ES-I3 (cell line): Measurements from ENCODE around the gene GTPBP3.

Experiments
- H3K36me3 ChIP-seq: 2 replicates; pipeline ENCODE4 v1.6.1; 2013; ENCODE audit warnings: mild to moderate bottlenecking, low read length, control low read depth, moderate library complexity; ENCODE audit not compliant: insufficient read depth
- H3K4me1 ChIP-seq: 2 replicates; pipeline ENCODE4 v1.6.1; 2013; ENCODE audit warnings: mild to moderate bottlenecking, control low read depth, low read length; ENCODE audit not compliant: insufficient read depth
- H3K9ac ChIP-seq: 2 replicates; pipeline ENCODE4 v1.6.1; 2013; ENCODE audit warnings: low read depth, mild to moderate bottlenecking, low read length, moderate library complexity
- H3K9me3 ChIP-seq: 2 replicates; pipeline ENCODE4 v1.6.1; 2013; ENCODE audit warnings: mild to moderate bottlenecking, low read length, moderate library complexity; ENCODE audit not compliant: control insufficient read depth, insufficient read depth

The GTPBP3 gene

DNA sequence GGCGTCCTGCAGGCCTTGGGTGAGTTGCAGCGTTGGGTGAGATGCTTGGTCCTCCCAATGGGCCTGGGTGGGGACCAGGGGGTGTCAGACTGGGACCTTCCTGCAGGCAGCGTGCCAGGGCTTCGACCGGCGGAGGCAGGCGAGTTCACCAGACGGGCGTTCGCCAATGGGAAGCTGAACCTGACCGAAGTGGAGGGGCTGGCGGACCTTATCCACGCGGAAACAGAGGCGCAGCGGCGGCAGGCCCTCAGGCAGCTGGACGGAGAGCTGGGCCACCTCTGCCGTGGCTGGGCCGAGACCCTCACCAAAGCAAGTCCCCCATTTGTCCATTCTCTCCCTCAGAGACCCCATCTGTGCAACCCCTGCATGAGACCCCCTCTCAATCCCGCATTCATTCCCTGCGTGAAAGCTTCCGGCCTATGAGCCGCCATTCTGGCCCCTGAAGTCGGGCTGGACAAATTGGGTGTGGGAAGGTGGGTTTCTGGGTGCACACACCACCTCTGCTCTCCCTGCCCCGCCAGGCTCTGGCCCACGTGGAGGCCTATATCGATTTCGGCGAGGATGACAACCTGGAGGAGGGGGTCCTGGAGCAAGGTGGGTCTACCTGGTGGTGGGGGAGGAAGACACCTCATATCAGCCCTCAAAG lies 1.2 kb downstream of the GTPBP3 start:
- Histone ChIP-seq H3K9me3 (no peaks in the 10 kb centered on the region), H3K36me3 (no peaks in the 10 kb centered on the region; the same call in 1 of the 2 replicates), H3K9ac (peak overlapping the region; percentile 80; the same call in 1 of the 2 replicates), H3K4me1 (peaks cover 9% of the 10 kb centered on the region; the same call in 1 of the 2 replicates)

- H3K36me3 ChIP-seq = no peaks in the 10 kb centered on the region; the same call in 1 of the 2 replicates
- peak overlapping the region; percentile 35; the same call in 1 of the 2 replicates for H3K9ac ChIP-seq
- H3K4me1 ChIP-seq = peaks cover 9% of the 10 kb centered on the region; the same call in 1 of the 2 replicates
- H3K9me3 ChIP-seq = no peaks in the 10 kb centered on the region
These were observed 1.9 kb downstream of the GTPBP3 start for GRCh38 chr19:17339088-17339741.

- Histone ChIP-seq H3K4me1 (peaks cover 9% of the 10 kb centered on the region; the same call in 1 of the 2 replicates), H3K9ac (peak overlapping the region; percentile 27; the same call in 1 of the 2 replicates), H3K9me3 (no peaks in the 10 kb centered on the region), H3K36me3 (no peaks in the 10 kb centered on the region; the same call in 1 of the 2 replicates)
These were observed 3.0 kb downstream of the GTPBP3 start for GRCh38 chr19:17340302-17340870.

DNA sequence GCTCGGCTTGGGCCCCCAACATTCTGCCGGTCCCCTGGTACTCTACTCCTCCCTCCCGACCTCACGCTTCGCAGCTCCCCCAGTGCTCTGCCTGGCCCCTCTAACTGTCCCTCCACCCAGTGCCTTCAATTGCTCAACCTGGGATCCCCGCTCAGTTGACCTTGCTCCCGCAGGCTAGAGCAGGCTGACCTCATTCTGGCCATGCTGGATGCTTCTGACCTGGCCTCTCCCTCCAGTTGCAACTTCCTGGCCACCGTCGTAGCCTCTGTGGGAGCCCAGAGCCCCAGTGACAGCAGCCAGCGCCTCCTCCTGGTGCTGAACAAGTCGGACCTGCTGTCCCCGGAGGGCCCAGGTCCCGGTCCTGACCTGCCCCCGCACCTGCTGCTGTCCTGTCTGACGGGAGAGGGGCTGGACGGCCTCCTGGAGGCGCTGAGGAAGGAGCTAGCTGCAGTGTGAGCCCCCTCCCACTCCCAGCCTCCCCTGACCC lies 3.6 kb downstream of the GTPBP3 start:
- peaks cover 9% of the 10 kb centered on the region; the same call in 1 of the 2 replicates for H3K4me1 ChIP-seq
- H3K9me3 ChIP-seq = no peaks in the 10 kb centered on the region
- H3K36me3 ChIP-seq = no peaks in the 10 kb centered on the region; the same call in 1 of the 2 replicates
- H3K9ac ChIP-seq = 0 out of 2 replicates have a peak overlapping the region, but pooled peaks have one; percentile 21

GRCh38 chr19:17341386-17341785 lies 4.0 kb downstream of the GTPBP3 start:
- no peaks in the 10 kb centered on the region; the same call in 1 of the 2 replicates for H3K36me3 ChIP-seq
- peaks cover 9% of the 10 kb centered on the region; the same call in 1 of the 2 replicates for H3K4me1 ChIP-seq
- no peak overlapping the region for H3K9ac ChIP-seq
- no peaks in the 10 kb centered on the region for H3K9me3 ChIP-seq

- Histone ChIP-seq H3K4me1 (peaks cover 10% of the 10 kb centered on the region; the same call in 1 of the 2 replicates), H3K36me3 (no peaks in the 10 kb centered on the region; the same call in 1 of the 2 replicates), H3K9me3 (no peaks in the 10 kb centered on the region), H3K9ac (no peak overlapping the region)
These were observed 4.5 kb downstream of the GTPBP3 start for GRCh38 chr19:17341845-17342244.

DNA sequence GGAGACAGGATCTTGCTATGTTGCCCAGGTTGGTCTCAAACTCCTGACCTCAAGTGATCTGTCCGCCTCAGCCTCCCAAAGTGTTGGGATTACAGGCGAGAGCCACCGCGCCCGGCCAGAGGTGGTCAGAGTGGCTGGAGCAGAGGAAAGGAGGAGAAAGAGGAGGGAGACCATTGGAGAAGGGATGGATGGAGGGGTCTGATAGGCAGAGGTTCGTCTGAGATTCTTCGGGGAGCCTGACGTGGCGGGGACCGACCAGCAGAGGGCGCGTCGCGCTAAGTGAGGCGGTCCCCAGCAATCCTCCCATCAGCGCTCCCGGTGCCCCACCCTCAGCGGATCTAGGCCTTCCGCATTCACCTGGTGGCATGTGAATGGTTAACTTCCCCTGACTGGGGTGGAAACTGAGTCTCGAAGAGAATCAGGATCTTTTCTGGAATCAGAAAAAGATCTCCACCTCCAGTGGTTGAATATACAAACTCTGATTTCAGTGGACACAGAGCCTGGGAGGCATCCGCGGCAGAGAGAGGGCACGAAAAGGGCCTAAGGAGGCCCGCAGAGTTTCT lies 8.8 kb downstream of the GTPBP3 start:
- peaks cover 18% of the 10 kb centered on the region; the same call in 1 of the 2 replicates for H3K4me1 ChIP-seq
- H3K9me3 ChIP-seq = no peaks in the 10 kb centered on the region
- no peaks in the 10 kb centered on the region; the same call in 1 of the 2 replicates for H3K36me3 ChIP-seq
- no peak overlapping the region for H3K9ac ChIP-seq

GRCh38 chr19:17347361-17347760 lies 10.0 kb downstream of the GTPBP3 start:
- no peaks in the 10 kb centered on the region for H3K9me3 ChIP-seq
- H3K4me1 ChIP-seq = peaks cover 14% of the 10 kb centered on the region; the same call in 1 of the 2 replicates
- H3K9ac ChIP-seq = no peak overlapping the region
- no peaks in the 10 kb centered on the region for H3K36me3 ChIP-seq

- Histone ChIP-seq H3K9ac (no peak overlapping the region), H3K9me3 (no peaks in the 10 kb centered on the region), H3K4me1 (peaks cover 14% of the 10 kb centered on the region; the same call in 1 of the 2 replicates), H3K36me3 (no peaks in the 10 kb centered on the region)
These were observed 10.5 kb downstream of the GTPBP3 start for GRCh38 chr19:17347877-17348276.

DNA sequence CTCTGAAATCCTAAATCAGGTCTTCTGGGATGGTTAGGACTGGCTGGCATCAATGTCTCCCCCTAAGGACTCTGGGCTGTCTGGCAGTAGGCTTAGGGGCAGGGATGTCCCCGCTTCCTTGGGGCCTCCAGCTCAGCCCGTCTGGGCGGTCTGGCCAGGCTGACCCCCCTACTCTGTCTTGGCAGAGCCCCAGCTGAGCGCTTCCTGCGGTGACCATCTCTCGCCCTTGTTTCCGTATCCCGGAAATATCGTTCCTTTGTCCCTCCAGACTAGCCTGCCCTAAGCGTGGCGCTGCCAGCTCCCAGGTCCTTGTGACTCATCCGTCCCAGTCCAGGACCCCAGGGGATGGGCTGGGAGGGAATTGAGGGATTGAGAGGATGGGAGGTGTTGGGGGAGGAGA lies 11.3 kb downstream of the GTPBP3 start:
- Histone ChIP-seq H3K36me3 (no peaks in the 10 kb centered on the region), H3K4me1 (peaks cover 14% of the 10 kb centered on the region; the same call in 1 of the 2 replicates), H3K9ac (no peak overlapping the region; the same call in 1 of the 2 replicates), H3K9me3 (no peaks in the 10 kb centered on the region)

DNA sequence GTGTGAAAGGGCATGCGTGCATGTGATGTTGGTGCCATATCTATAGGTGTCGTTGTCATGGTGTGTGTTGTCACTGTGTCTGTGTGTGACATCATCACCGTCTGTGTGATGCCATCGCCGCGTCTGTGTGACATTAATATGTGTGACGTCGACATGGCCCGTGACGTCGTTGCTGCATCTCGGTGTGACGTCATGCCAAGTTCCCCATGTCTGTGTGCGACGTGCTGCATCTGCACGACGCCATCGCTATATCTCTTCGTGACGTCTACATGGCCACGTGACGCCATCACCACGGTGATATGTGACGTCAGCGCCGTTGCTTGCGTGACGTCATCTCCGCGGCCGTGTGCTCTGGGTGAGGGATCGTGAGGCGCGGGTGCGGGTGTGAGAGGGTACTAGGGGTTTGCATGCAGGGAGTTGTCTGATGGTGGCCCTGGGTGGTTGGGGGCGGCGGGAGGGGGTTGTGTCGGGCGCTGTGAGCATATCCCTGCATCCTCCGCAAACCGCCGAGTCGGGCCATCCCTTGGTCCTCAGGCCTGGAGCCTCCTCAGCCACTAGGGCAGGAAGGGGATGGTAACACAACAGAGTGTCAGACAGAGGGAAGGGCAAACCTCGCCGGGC lies 14.6 kb downstream of the GTPBP3 start:
- peaks cover 12% of the 10 kb centered on the region; the same call in 1 of the 2 replicates for H3K4me1 ChIP-seq
- no peak overlapping the region for H3K9ac ChIP-seq
- no peaks in the 10 kb centered on the region for H3K36me3 ChIP-seq
- no peaks in the 10 kb centered on the region for H3K9me3 ChIP-seq

DNA sequence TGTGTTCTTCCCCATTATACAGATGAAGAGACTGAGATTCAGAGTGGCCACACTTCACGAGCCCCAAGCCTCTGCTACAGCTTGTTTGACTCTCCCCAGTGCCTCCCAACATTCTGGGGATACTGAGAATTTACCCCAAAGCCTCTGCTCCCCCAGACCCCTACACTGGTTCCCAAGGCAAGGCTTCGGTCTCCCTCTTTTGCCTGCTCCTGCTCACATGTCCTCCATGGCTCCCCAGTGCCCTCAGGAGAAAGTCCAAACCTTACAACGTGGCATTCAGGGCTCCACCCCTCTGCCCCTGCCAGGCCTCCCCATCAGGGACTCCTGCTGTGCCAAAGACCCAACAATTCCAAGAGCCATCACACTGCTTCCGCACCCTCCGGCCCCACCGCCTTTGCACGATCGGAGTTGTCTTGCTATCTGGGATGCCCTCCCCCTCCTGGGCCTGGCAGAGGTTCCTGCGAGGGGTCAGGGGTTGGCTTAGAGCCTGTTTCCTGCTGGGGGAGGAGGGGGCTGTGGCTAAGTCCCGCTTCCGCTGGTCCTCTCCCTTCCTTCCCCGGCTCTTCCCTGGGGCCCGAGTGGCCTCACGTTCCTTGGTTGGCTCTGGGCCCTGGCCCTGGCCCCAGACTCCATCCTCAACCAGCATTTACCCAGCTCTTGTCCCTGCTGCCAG lies 15.4 kb downstream of the GTPBP3 start:
- Histone ChIP-seq H3K9ac (no peak overlapping the region), H3K4me1 (peaks cover 5% of the 10 kb centered on the region; the same call in 1 of the 2 replicates), H3K36me3 (no peaks in the 10 kb centered on the region), H3K9me3 (no peaks in the 10 kb centered on the region)

DNA sequence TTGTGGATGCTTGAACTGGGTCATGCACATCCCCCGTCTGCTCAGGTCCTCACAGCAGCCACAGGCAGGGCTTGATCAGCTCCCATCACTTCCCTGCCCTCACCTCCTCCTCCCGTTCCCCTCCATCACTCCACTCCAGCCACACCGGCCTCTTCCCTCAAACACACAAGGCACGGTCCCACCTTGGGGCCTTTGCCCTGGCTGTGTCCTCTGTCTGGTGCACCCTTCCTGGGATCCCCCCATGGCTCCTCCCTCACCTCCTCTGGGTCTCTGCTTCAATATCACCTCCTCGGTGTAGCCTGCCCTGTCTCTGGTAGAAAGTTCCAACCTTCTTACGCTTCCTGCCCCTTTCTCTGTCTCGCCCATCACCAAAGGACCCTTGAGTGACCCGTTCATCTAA lies 16.0 kb downstream of the GTPBP3 start:
- Histone ChIP-seq H3K9me3 (no peaks in the 10 kb centered on the region), H3K4me1 (peaks cover 3% of the 10 kb centered on the region; the same call in 1 of the 2 replicates), H3K9ac (no peak overlapping the region), H3K36me3 (no peaks in the 10 kb centered on the region)
